Common myeloid progenitor, CD34-positive (primary cell): Measurements from ENCODE around the gene PRKAG2.

Source experiments
- CTCF ChIA-PET: fragments of 350-600 bp; sonication (Branson Sonifier 250); formaldehyde crosslinking; loops from one replicate; lab custom pipeline; 2021; ENCODE audit warnings: antibody characterized with exemption; lab: Charles Lee
- POLR2A ChIA-PET: fragments of 350-600 bp; sonication (Branson Sonifier 250); formaldehyde crosslinking; loops from one replicate; lab custom pipeline; 2021; ENCODE audit warnings: antibody characterized with exemption; lab: Charles Lee
- DNase-seq, 3 donors: peaks; one replicate each; pipeline versions ENCODE4 v3.0.0 to v3.0.0-alpha.2; 2013
- H3K27ac ChIP-seq, 2 experiments: 1 replicate in 1 of 2; 2 replicates in 1 of 2; pipeline ENCODE4 v1.7.0; 2013; ENCODE audit warnings: inconsistent platforms in 2 of 2, low read length in 2 of 2, mild to moderate bottlenecking in 2 of 2, low read depth in 1 of 2, moderate library complexity in 1 of 2; ENCODE audit not compliant: severe bottlenecking in 2 of 2, insufficient read depth in 1 of 2, poor library complexity in 1 of 2
- H3K27me3 ChIP-seq, 5 experiments: replicated peaks in 2 of 5; 1 replicate in 3 of 5; 2 replicates in 2 of 5; pipeline versions ENCODE4 v1.6.1 to v1.7.0; 2013; ENCODE audit warnings: low read length in 4 of 5, mild to moderate bottlenecking in 2 of 5, moderate library complexity in 2 of 5, inconsistent platforms in 1 of 5; ENCODE audit not compliant: insufficient read depth in 5 of 5, control insufficient read depth in 4 of 5
- H3K36me3 ChIP-seq, 4 experiments: 1 replicate in 2 of 4; 2 replicates in 2 of 4; pipeline versions ENCODE4 v1.6.1 to v1.7.0; 2013; ENCODE audit warnings: low read length in 3 of 4, control low read depth in 1 of 4, mild to moderate bottlenecking in 1 of 4; ENCODE audit not compliant: control insufficient read depth in 4 of 4, insufficient read depth in 4 of 4
- H3K4me1 ChIP-seq, 4 experiments: 1 replicate in 3 of 4; 2 replicates in 1 of 4; pipeline versions ENCODE4 v1.6.1 to v1.7.1; 2013; ENCODE audit warnings: low read length in 3 of 4, mild to moderate bottlenecking in 3 of 4, control low read depth in 1 of 4, inconsistent platforms in 1 of 4, moderate library complexity in 1 of 4; ENCODE audit not compliant: control insufficient read depth in 4 of 4, insufficient read depth in 4 of 4; ENCODE audit errors: control extremely low read depth in 1 of 4
- H3K4me3 ChIP-seq, 7 experiments: 1 replicate in 4 of 7; 2 replicates in 3 of 7; pipeline versions ENCODE4 v1.5.1 to v1.7.0; 2013; ENCODE audit warnings: mild to moderate bottlenecking in 7 of 7, low read length in 6 of 7, moderate library complexity in 6 of 7, inconsistent platforms in 2 of 7, low read depth in 2 of 7, control low read depth in 1 of 7; ENCODE audit not compliant: insufficient read depth in 4 of 7, control insufficient read depth in 1 of 7; ENCODE audit errors: extremely low read depth in 1 of 7
- H3K9me3 ChIP-seq, 5 experiments: 1 replicate in 4 of 5; 2 replicates in 1 of 5; pipeline versions ENCODE4 v1.6.1 to v1.7.1; 2013; ENCODE audit warnings: low read length in 4 of 5, mild to moderate bottlenecking in 2 of 5, inconsistent platforms in 1 of 5, low read depth in 1 of 5, moderate library complexity in 1 of 5; ENCODE audit not compliant: control insufficient read depth in 4 of 5, insufficient read depth in 2 of 5; ENCODE audit errors: control extremely low read depth in 1 of 5
- WGBS: methylation state at CpG from one replicate; pipeline ENCODE4 v1.1.5; 2013; ENCODE audit not compliant: insufficient coverage; 5-methylcytosine and 5-hydroxymethylcytosine counted together

PRKAG2 gene

DNA sequence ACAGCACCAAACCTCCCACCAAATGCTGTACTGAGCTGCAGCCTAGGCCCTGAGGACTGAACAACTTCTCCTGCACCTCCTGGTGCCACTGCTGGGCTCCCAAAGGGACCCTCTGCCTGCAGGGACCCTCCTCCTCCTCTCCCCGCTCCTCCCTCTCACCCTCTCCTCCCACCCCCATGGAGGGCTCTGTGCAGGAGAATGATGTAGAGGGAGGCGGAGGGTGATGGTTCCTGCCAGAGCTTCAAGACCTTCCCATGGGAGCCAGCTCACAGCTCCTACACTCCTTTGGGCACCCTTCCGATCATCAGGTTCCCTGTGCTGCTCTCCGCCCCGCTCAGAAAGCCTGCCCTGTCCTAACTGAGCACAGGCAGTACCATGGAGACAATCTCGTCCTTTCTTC, 97.7 kb downstream of the PRKAG2 start:
- DNase-seq: no peak
- ChIA-PET POLR2A (no interaction called here), CTCF (interaction anchor here (1.0 to 1.4 kb wide), 3 partner anchors 19 to 208 kb away, joined by 3 to 6 read pairs (median 4); no protein-coding TSS in a partner anchor)
- peaks cover 2 to 15% (median 12%) of the 10 kb centered on the region in 4 experiments for H3K36me3 ChIP-seq
- H3K4me1 ChIP-seq: peaks cover 0 to 11% (median 7%) of the 10 kb centered on the region in 4 experiments
- H3K4me3 ChIP-seq: no peak overlapping the region
- WGBS: 100% methylated on average over 4 of the region's 6 CpGs
- H3K27me3 ChIP-seq: no peaks in the 10 kb centered on the region
- no peak overlapping the region for H3K27ac ChIP-seq
- H3K9me3 ChIP-seq: peaks cover 0 to 7% (median 3%) of the 10 kb centered on the region in 5 experiments

DNA sequence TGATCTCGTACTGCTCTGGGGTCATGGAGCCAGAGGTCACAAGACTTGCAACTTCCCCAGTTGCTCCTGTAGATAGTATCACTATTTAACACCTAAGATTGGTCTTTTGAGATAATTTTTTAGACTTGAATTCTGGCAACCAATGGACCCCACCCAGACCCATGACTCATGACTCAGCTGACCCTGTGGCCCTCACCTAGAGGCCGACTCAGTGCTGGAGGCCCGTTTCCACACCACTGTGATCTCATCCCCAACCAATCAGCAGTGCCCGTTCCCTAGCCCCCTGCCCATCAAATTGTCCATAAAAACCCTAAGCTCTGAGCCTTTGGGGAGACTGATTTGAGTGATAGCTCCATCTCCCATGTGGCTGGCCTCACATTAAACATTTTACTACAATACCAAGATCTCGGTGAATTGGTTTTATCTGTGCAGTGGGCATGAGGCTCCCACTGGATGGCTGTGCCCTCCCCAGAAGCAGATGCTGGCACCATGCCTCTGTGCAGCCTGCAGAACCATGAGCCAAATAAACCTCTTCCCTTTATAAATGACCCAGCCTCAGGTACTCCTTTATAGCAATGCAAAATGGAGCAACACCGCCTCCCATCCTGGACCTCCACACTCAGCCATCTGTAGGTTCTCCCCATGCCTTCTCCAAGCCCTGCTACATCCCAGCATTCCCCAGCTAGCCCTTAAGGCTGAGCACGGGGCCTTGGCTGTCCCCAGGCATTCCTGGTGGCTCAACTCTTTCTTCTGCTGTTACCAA, 98.8 kb downstream of the PRKAG2 start:
- H3K4me3 ChIP-seq: no peak overlapping the region
- H3K9me3 ChIP-seq: peaks cover 0 to 7% (median 3%) of the 10 kb centered on the region in 5 experiments
- H3K4me1 ChIP-seq: peaks cover 0 to 7% (median 6%) of the 10 kb centered on the region in 4 experiments
- POLR2A ChIA-PET: no interaction called here
- H3K36me3 ChIP-seq: peaks cover 2 to 15% (median 12%) of the 10 kb centered on the region in 4 experiments
- CTCF ChIA-PET: interaction anchor here (0.6 to 1.4 kb wide), 7 partner anchors 8 to 215 kb away, joined by 3 to 6 read pairs (median 3); no protein-coding TSS in a partner anchor
- no peak overlapping the region for H3K27ac ChIP-seq
- DNase-seq: no peak
- 93% methylated on average over 7 of the region's 7 CpGs for WGBS
- no peaks in the 10 kb centered on the region for H3K27me3 ChIP-seq

DNA sequence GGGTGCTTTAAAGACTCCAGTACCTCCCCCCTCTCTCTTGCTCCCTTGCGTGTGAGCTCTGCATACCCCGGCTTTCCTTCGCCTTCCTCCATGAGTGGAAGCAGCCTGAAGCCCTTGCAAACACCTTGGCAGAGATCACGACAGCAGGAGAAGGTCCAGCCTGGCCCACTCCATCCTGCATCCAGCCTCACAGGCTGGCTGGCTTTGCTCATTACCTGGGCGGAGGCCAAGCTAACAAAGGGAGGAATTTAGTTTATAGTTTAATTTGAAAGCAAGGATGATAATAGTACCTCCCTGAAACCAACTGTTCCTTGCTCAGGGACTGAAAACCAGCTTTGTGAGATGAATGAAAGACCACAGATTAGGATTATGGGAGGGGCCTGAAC, 99.4 kb downstream of the PRKAG2 start:
- H3K27ac ChIP-seq: no peak overlapping the region
- H3K36me3 ChIP-seq: peaks cover 2 to 15% (median 12%) of the 10 kb centered on the region in 4 experiments
- no peak for DNase-seq
- H3K4me1 ChIP-seq: peaks cover 0 to 2% (median 2%) of the 10 kb centered on the region in 4 experiments
- H3K27me3 ChIP-seq: no peaks in the 10 kb centered on the region
- ChIA-PET POLR2A (no interaction called here), CTCF (interaction anchor here (0.7 to 1.4 kb wide), 2 partner anchors 8 kb away, joined by 3 read pairs; no protein-coding TSS in a partner anchor)
- 100% methylated on average over 4 of the region's 5 CpGs for WGBS
- no peak overlapping the region for H3K4me3 ChIP-seq
- peaks cover 0 to 7% (median 3%) of the 10 kb centered on the region in 5 experiments for H3K9me3 ChIP-seq

DNA sequence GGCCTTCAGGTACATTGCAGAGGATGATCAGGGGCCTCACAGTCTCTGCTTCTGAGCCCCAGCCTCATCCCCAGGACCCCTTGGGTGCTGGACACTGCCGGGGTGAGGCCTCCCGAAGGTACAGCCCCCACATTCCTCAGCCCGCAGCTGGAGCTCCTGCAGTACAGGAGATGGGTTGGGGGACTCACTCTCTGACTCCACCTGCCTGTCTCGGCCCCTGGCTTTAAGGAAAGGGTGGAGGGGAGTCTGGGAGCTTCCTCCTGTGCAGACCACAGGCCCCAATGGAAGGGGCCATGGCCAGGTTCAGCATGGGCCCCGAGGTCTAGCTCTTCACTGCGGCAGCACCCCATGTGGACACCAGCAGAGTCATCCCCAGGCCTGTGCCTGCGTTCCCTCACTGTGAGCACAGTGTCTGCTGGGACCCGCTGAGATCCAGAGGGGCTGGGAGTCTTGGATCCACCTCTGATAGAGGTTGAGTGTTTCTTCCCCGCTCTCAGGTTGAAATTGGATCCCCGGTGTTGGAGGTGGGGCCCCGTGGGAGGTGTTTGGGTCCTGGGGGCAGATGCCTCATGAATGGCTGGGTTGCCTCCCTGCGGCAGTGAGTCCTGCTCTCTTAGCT, 99.9 kb downstream of the PRKAG2 start:
- ChIA-PET CTCF (interaction anchor here (0.7 to 1.4 kb wide), 2 partner anchors 9 to 18 kb away, joined by 3 to 6 read pairs; no protein-coding TSS in a partner anchor), POLR2A (no interaction called here)
- Histone ChIP-seq H3K4me1 (no peaks in the 10 kb centered on the region), H3K9me3 (peaks cover 0 to 7% (median 3%) of the 10 kb centered on the region in 5 experiments), H3K27ac (no peak overlapping the region), H3K36me3 (peaks cover 2 to 16% (median 12%) of the 10 kb centered on the region in 4 experiments), H3K4me3 (no peak overlapping the region), H3K27me3 (no peaks in the 10 kb centered on the region)
- DNase-seq: no peak
- 97% methylated on average over 10 of the region's 12 CpGs for WGBS

DNA sequence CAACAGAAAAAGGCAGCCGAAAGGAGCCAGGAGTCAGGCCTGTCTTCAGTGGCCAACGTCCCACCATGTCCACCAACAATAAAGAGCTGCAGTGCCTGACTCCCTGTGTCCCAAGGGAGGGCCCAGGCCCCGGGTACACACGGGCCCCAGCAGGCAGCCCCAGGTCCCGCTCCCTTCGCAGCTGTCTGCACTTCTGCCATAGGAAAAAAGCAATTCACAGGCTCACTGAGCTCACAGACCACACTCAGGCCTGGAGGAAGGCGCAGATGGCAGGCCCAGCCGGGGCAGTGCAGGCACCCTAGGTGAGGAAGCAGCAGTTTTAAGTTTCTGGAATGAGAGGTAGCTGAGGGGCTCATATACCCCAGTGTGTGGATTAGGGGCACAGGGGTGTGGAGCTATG, 100.5 kb downstream of the PRKAG2 start:
- no peaks in the 10 kb centered on the region for H3K4me1 ChIP-seq
- 97% methylated on average over 8 of the region's 8 CpGs for WGBS
- peaks cover 2 to 20% (median 12%) of the 10 kb centered on the region in 4 experiments for H3K36me3 ChIP-seq
- DNase-seq: no peak
- POLR2A ChIA-PET: no interaction called here
- peaks cover 0 to 7% (median 3%) of the 10 kb centered on the region in 5 experiments for H3K9me3 ChIP-seq
- H3K27ac ChIP-seq: no peak overlapping the region
- H3K4me3 ChIP-seq: no peak overlapping the region
- H3K27me3 ChIP-seq: no peaks in the 10 kb centered on the region
- CTCF ChIA-PET: interaction anchor here (0.7 to 1.4 kb wide), 3 partner anchors 17 to 34 kb away, joined by 3 to 6 read pairs (median 3); no protein-coding TSS in a partner anchor

DNA sequence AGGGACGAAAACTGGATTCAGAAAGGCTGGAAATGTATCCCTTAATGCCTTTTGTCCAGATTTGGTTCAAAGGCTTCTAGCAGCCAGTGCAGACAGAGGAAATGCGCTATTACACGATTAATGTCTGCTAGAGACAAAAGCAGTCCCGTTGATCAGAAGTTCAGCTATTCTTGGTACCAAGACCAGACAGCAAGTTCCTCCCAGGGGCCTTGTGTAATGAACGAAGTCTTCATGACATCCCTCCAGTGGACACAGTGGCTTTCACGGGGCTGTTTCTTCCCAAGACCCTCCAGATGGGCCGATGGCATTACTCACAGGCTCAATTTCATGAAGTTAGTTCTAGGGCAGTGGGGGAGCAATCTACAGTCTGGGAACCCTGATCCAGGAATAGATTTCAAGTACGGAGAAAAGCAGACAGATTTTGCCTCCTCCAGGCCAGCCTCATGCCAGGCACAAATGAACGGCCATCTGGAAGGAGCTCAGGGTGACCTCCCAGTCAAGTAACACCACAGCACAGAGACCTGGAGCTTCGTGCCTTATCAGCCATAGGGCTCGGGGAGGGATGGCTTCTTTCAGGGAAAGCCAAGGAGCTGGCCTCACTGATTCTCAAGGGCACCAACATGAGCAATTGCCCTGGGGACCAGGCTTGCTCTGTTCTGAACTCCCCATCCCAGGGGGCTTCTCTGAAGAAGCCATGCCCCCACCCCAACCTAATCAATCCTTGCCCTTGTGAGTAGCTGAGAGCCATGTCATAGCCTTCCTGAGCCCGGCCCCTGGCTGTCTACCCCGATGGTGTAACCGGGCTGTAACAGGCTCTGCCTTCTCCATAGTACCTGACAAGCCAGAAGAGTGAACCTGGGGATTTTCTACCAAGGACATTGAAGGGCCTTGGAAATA, 101.1 kb downstream of the PRKAG2 start:
- ChIA-PET CTCF (interaction anchor here (0.7 to 1.4 kb wide), 5 partner anchors 7 to 34 kb away, joined by 3 to 6 read pairs (median 3); no protein-coding TSS in a partner anchor), POLR2A (no interaction called here)
- Histone ChIP-seq H3K36me3 (peaks cover 2 to 20% (median 10%) of the 10 kb centered on the region in 4 experiments), H3K27ac (no peak overlapping the region), H3K4me3 (no peak overlapping the region), H3K9me3 (peaks cover 0 to 7% (median 3%) of the 10 kb centered on the region in 5 experiments), H3K27me3 (no peaks in the 10 kb centered on the region), H3K4me1 (no peaks in the 10 kb centered on the region)
- 96% methylated on average over 13 of the region's 14 CpGs for WGBS
- no peak for DNase-seq
